Esophagus squamous epithelium (tissue), 5 donors: ENCODE data around the gene RPL3. TPM values are rescaled to one million over a fixed set of nuclear protein-coding genes. Genes with fewer than 3 reads are reported as not detected.

Experiments
- DNase-seq: peaks from one replicate; lab custom pipeline; 2025; lab: John Stamatoyannopoulos, UW
- H3K27ac ChIP-seq, 4 donors: fragments of 200-600 bp; sonication (generic); one replicate each; pipeline ENCODE4 v1.5.1; 2016 to 2019; ENCODE audit warnings: mild to moderate bottlenecking in 1 of 4
- H3K27me3 ChIP-seq, 4 donors: fragments of 200-600 bp; sonication (generic); 1 replicate in 3 of 4; 2 replicates in 1 of 4; pipeline versions ENCODE4 v1.5.1 to v1.6.0; 2017 to 2021; ENCODE audit warnings: antibody characterized with exemption in 1 of 4
- H3K36me3 ChIP-seq, 3 donors: fragments of 200-600 bp; sonication (generic); one replicate each; pipeline ENCODE4 v1.5.1; 2016 to 2019
- H3K4me1 ChIP-seq, 3 donors: fragments of 200-600 bp; sonication (generic); one replicate each; pipeline ENCODE4 v1.5.1; 2017 to 2019
- H3K4me3 ChIP-seq, 4 donors: fragments of 200-600 bp; sonication (generic); 1 replicate in 3 of 4; 2 replicates in 1 of 4; pipeline ENCODE4 v1.5.1; 2016 to 2019; ENCODE audit warnings: mild to moderate bottlenecking in 2 of 4, moderate library complexity in 1 of 4
- H3K9me3 ChIP-seq, 3 donors: fragments of 200-600 bp; sonication (generic); one replicate each; pipeline ENCODE4 v1.5.1; 2016 to 2019
- CTCF ChIP-seq, 6 experiments: fragments of 450-650 bp in 4 of 6; fragments of 200-600 bp in 2 of 6; sonication (generic) in 2 of 6; IDR thresholded peaks; one replicate each; pipeline ENCODE4 v1.5.1; 2016 to 2019; ENCODE audit warnings: antibody characterized with exemption in 6 of 6, mild to moderate bottlenecking in 4 of 6, moderate library complexity in 4 of 6
- POLR2A ChIP-seq, 4 donors: fragments of 450-650 bp; IDR thresholded peaks; one replicate each; pipeline ENCODE4 v1.6.1; 2017; ENCODE audit warnings: antibody characterized with exemption in 4 of 4, mild to moderate bottlenecking in 4 of 4, moderate library complexity in 3 of 4
- WGBS, 2 donors: methylation state at CpG; one replicate each; pipeline ENCODE4 v1.1.5; 2018; 5-methylcytosine and 5-hydroxymethylcytosine counted together
- intact Hi-C: fragments of 100-400 bp; cut with DNase I; formaldehyde crosslinking; loops from one replicate; pipeline ENCODE4 v1.15.0; 2022
- total RNA-seq, 4 donors: library from RNA; depleted of rRNA; stranded (reverse); fragments of >200 nt; gene quantifications; one replicate each; pipeline ENCODE4 v1.1.0, GENCODE V29; 2016
- donor health status: DM: yes; HTN: yes; CAD: no.

The RPL3 gene
- total RNA-seq, 4 donors from 2014 or later = 1,469 to 2,891 (median 2,008) TPM

DNA sequence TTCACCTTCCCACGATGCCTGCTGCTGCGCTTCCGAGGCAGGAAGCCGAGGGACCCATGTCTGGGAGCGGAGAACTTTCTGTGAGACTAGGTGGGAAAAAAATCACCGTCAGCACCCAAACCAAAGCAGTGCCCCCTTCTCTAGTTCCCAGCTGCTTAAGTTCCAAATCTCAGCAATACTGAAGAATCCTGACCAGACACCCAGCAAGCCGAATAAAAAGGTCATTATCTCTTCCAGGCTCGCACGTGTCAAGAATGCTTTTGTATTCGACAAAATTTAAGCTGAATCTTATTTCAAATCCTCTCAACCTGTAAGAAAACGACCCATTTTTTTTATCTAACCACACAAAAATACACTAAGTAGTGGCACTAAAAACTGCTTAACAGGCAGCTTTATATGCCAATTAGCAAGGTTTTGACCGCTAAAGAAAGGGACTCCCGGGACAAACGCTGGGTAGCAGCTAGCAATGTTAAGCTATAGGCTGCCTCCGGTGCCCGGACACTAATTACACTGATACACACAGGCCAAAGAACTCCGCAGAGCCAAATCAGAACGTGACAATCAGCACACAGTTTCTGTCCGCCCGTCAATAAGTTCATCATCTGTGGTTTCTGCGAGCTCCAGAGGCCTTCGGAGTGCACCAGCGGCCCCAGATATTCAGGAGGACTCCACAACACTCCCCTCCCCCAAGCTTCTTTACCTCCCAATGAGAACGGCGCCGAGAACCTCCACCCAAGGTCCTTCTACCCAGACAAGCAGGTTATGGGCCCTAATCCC lies 728 bp downstream of the RPL3 start:
- intact Hi-C loops = no loop called here
- H3K4me1 ChIP-seq = peaks cover 39 to 56% (median 47%) of the 10 kb centered on the region in 3 donors
- no peak for TF ChIP-seq CTCF (IDR thresholded peaks at IDR 0.05)
- TF ChIP-seq POLR2A (IDR thresholded peaks at IDR 0.05) = no peak

DNA sequence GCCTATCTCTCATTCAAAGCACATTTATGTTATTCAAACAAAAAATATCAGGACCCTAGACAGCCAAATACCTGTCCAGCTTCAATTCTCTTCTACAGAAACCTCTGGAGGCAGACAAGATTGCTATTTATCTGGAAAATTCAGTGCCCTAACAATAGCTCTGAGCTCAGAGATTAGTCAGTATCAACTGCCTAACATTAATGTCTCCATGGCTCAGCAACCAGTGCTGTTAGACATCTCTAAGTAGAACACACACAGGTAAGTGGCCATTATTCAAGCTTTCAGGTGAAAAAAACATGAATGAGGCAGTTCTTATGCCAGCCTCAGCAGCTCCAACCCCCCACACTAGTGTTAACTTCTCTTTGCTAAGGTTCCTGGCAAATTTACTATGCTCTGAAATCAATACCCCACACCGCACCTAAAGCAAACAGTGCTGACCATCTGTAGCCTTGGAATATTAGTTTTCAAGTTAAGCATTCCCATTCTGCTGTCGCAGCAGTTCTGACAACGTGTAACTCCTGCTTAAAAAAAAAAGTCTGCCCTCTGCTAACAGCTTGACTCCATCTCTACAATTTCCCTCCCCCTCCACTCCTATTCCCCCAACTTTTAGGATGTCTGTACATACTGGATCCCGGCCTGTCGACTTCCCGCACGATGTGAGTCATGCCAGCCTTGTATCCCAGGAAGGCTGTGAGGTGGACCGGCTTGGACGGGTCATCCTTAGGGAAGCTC lies 1.5 kb downstream of the RPL3 start:
- Histone ChIP-seq H3K27ac (peak overlapping the region; percentile 96 to 100 (median 98)), H3K27me3 (no peaks in the 10 kb centered on the region), H3K36me3 (peaks cover 38 to 55% (median 50%) of the 10 kb centered on the region in 3 donors), H3K9me3 (no peaks in the 10 kb centered on the region), H3K4me3 (peak overlapping the region; percentile 54 to 84 (median 77)), H3K4me1 (peaks cover 41 to 64% (median 53%) of the 10 kb centered on the region in 3 donors)
- DNase-seq = no peak
- TF ChIP-seq POLR2A (IDR thresholded peaks at IDR 0.05) = no peak
- TF ChIP-seq CTCF (IDR thresholded peaks at IDR 0.05) = no peak
- intact Hi-C loops = no loop called here
- 3 to 17% methylated on average over 7 to 9 of the region's 9 CpGs for WGBS, 2 donors

More for the DNA sequence above, 728 bp downstream of the RPL3 start:
- H3K4me3 ChIP-seq = peak overlapping the region; percentile 54 to 84 (median 77)
- H3K27me3 ChIP-seq = no peaks in the 10 kb centered on the region
- H3K9me3 ChIP-seq = no peaks in the 10 kb centered on the region
- H3K27ac ChIP-seq = peak overlapping the region; percentile 96 to 100 (median 98)
- no peak for DNase-seq
- H3K36me3 ChIP-seq = peaks cover 30 to 47% (median 42%) of the 10 kb centered on the region in 3 donors
- 1 to 2% methylated on average over 15 to 18 of the region's 26 CpGs for WGBS, 2 donors

DNA sequence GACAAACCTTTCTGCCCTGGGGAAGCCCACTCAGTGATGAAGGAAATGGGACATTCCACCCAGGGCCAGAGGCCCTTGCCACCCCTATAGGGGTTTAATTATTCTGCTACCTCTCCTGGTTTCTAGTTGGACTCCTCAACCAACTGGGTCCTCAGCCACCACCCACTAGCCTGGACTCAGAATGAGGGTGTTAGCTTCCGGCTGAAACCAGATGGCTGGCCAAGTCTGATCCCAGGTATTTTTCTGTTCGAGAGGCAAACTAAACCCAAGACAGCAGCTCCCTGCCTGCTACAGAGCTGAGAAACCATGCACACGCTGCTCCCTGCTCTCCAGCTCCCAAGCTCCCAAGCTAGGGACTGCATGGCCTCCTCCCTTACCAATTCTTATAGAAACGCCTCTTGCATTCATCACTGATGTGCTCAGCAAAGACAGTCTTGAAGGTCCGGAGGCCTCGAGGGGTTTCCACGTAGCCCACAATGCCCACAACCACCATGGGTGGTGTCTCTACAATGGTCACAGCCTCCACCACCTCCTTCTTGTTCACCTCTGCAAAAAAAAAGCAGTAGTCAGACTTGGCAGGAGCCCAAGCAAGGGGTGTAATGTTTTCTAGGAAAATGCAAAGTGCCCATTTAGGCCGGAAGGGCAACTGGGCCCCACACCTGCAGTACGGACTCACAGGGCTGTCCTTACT lies 2.2 kb downstream of the RPL3 start:
- peaks cover 41 to 71% (median 59%) of the 10 kb centered on the region in 3 donors for H3K4me1 ChIP-seq

GRCh38 chr22:39316440-39317083 lies 2.9 kb downstream of the RPL3 start:
- no peak for DNase-seq
- peak overlapping the region; percentile 54 to 84 (median 77) for H3K4me3 ChIP-seq
- peak overlapping the region; percentile 96 to 100 (median 98) for H3K27ac ChIP-seq
- TF ChIP-seq POLR2A (IDR thresholded peaks at IDR 0.05) (no peak), CTCF (IDR thresholded peaks at IDR 0.05) (peak; percentile 78 to 92 (median 87))
- 15 to 20% methylated on average over 1 to 6 of the region's 17 CpGs for WGBS, 2 donors
- H3K9me3 ChIP-seq = no peaks in the 10 kb centered on the region
- H3K4me1 ChIP-seq = peaks cover 41 to 78% (median 64%) of the 10 kb centered on the region in 3 donors
- intact Hi-C loops = no loop called here
- H3K36me3 ChIP-seq = peaks cover 51 to 68% (median 63%) of the 10 kb centered on the region in 3 donors
- H3K27me3 ChIP-seq = no peaks in the 10 kb centered on the region

More for the DNA sequence above, 2.2 kb downstream of the RPL3 start:
- TF ChIP-seq CTCF (IDR thresholded peaks at IDR 0.05) (no peak), POLR2A (IDR thresholded peaks at IDR 0.05) (no peak)
- peak overlapping the region; percentile 96 to 100 (median 98) for H3K27ac ChIP-seq
- peaks cover 45 to 62% (median 57%) of the 10 kb centered on the region in 3 donors for H3K36me3 ChIP-seq
- no peaks in the 10 kb centered on the region for H3K27me3 ChIP-seq
- no peaks in the 10 kb centered on the region for H3K9me3 ChIP-seq
- H3K4me3 ChIP-seq = peak overlapping the region; percentile 54 to 84 (median 77)
- 20 to 21% methylated on average over 2 to 9 of the region's 9 CpGs for WGBS, 2 donors
- DNase-seq = no peak
- intact Hi-C loops = no loop called here
